Liver (tissue), 3 donors: Measurements from ENCODE around the gene CDK11B.
"Not testable (repeated sequence)": the region's sequence is repeated elsewhere in the genome, so short reads cannot be mapped to it uniquely, and the experiment has no call there.

Experiments
- ATF3 ChIP-seq: IDR thresholded peaks from 2 replicates; pipeline ENCODE4 v1.6.1; 2016; ENCODE audit warnings: antibody characterized with exemption
- CTCF ChIP-seq: fragments of 150-350 bp; IDR thresholded peaks from 2 replicates; pipeline ENCODE4 v1.5.1; 2017; ENCODE audit warnings: improper control_type of control experiment, low read depth, low read length; ENCODE audit not compliant: missing input control
- EGR1 ChIP-seq, 2 donors: IDR thresholded peaks; 2 replicates each; pipeline ENCODE4 v1.6.1; 2016 to 2018; ENCODE audit warnings: antibody characterized with exemption in 2 of 2, low read depth in 2 of 2
- GABPA ChIP-seq, 2 donors: IDR thresholded peaks in 1 of 2; conservative IDR thresholded peaks in 1 of 2; 2 replicates each; pipeline ENCODE4 v1.6.1; 2016; ENCODE audit warnings: antibody characterized with exemption in 2 of 2, mild to moderate bottlenecking in 1 of 2, moderate library complexity in 1 of 2
- JUND ChIP-seq, 2 donors: IDR thresholded peaks; 2 replicates each; pipeline ENCODE4 v1.6.1; 2016; ENCODE audit warnings: antibody characterized with exemption in 2 of 2
- MAX ChIP-seq: IDR thresholded peaks from 2 replicates; pipeline ENCODE4 v1.6.1; 2016; ENCODE audit warnings: antibody characterized with exemption
- NR2F2 ChIP-seq: IDR thresholded peaks from 2 replicates; pipeline ENCODE4 v1.6.1; 2016; ENCODE audit warnings: antibody characterized with exemption
- RAD21 ChIP-seq, 2 donors: IDR thresholded peaks; 2 replicates each; pipeline ENCODE4 v1.6.1; 2016; ENCODE audit warnings: antibody characterized with exemption in 2 of 2, mild to moderate bottlenecking in 2 of 2
- REST ChIP-seq: IDR thresholded peaks from 2 replicates; pipeline ENCODE4 v1.6.1; 2016; ENCODE audit warnings: antibody characterized with exemption, mild to moderate bottlenecking
- SP1 ChIP-seq: IDR thresholded peaks from 2 replicates; pipeline ENCODE4 v1.6.1; 2018; ENCODE audit warnings: antibody characterized with exemption, mild to moderate bottlenecking
- TAF1 ChIP-seq: conservative IDR thresholded peaks from 2 replicates; pipeline ENCODE4 v1.6.1; 2016; ENCODE audit warnings: antibody characterized with exemption, mild to moderate bottlenecking
- YY1 ChIP-seq: IDR thresholded peaks from 2 replicates; pipeline ENCODE4 v1.6.1; 2016; ENCODE audit warnings: antibody characterized with exemption, mild to moderate bottlenecking
- ZBTB33 ChIP-seq: IDR thresholded peaks from 2 replicates; pipeline ENCODE4 v1.6.1; 2016; ENCODE audit warnings: antibody characterized with exemption
- donor health status: healthy.
- donor health status: healthy.

DNA sequence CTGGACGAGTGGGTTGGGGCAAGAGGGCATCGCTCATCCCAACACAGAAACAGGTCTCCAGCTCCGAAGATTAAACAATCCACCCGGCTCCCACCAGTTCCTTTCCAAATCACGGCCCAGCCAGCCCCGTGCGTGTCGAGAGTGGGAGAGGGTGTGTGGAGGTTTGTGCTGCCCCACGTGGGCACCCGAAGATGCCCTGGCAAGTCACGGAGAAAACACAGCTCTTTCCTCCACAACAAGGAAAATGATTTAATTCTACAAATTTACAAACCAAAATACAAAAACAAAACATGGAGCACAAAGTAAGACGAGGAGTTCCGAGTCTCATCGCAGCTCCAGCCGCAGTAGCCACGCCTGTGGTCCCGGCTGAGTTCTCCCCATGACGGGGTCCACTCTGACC is 43.7 kb upstream of the CDK11B start:
- not testable (repeated sequence) for TF ChIP-seq REST; CTCF; SP1; TAF1; ZBTB33; RAD21 (IDR thresholded peaks at IDR 0.05); ATF3; JUND (IDR thresholded peaks at IDR 0.05); GABPA (IDR thresholded peaks at IDR 0.05 in 1 of 2, conservative IDR thresholded peaks at IDR 0.05 in 1 of 2); YY1; EGR1 (IDR thresholded peaks at IDR 0.05; ENCODE audit: low read depth in 2 of 2); NR2F2; MAX
